ENCODE results near the gene ZFP36L1. TPM values are rescaled to one million over a fixed set of nuclear protein-coding genes. Genes with fewer than 3 reads are reported as not detected.
A peak's percentile ranks its signal among the peaks of the same experiment; 100 is the strongest.

ZFP36L1 gene
- total RNA-seq, 1 donor from 2014 or later = 385 TPM

- TF ChIP-seq CTCF (IDR thresholded peaks at IDR 0.05; ENCODE audit: unreplicated experiment) = no peak
- Mint-ChIP-seq H3K9me3 (ENCODE audit: unreplicated experiment) (peaks cover 3% of the 10 kb centered on the region), H3K4me3 (ENCODE audit: unreplicated experiment) (no peak overlapping the region), H3K4me1 (ENCODE audit: unreplicated experiment) (peaks cover 50% of the 10 kb centered on the region), H3K36me3 (ENCODE audit: low read depth, unreplicated experiment) (peaks cover 4% of the 10 kb centered on the region), H3K27me3 (ENCODE audit: unreplicated experiment) (no peaks in the 10 kb centered on the region), H3K27ac (ENCODE audit: unreplicated experiment) (no peak overlapping the region)
- DNase-seq (ENCODE audit: low spot score) = no peak
Measured at GRCh38 chr14:68779761-68780323, 13.0 kb downstream of the ZFP36L1 start.

- TF ChIP-seq CTCF (IDR thresholded peaks at IDR 0.05; ENCODE audit: unreplicated experiment) = no peak
- peaks cover 3% of the 10 kb centered on the region for H3K9me3 Mint-ChIP-seq (ENCODE audit: unreplicated experiment)
- H3K4me3 Mint-ChIP-seq (ENCODE audit: unreplicated experiment) = no peak overlapping the region
- H3K36me3 Mint-ChIP-seq (ENCODE audit: low read depth, unreplicated experiment) = peaks cover 4% of the 10 kb centered on the region
- no peak for DNase-seq (ENCODE audit: low spot score)
- no peak overlapping the region for H3K27ac Mint-ChIP-seq (ENCODE audit: unreplicated experiment)
- H3K4me1 Mint-ChIP-seq (ENCODE audit: unreplicated experiment) = peaks cover 60% of the 10 kb centered on the region
- H3K27me3 Mint-ChIP-seq (ENCODE audit: unreplicated experiment) = no peaks in the 10 kb centered on the region
Measured at GRCh38 chr14:68777644-68778043, 15.2 kb downstream of the ZFP36L1 start.

GRCh38 chr14:68775614-68776126 lies 17.2 kb downstream of the ZFP36L1 start:
- no peak for DNase-seq (ENCODE audit: low spot score)
- H3K9me3 Mint-ChIP-seq (ENCODE audit: unreplicated experiment) = peaks cover 3% of the 10 kb centered on the region
- H3K4me3 Mint-ChIP-seq (ENCODE audit: unreplicated experiment) = no peak overlapping the region
- H3K36me3 Mint-ChIP-seq (ENCODE audit: low read depth, unreplicated experiment) = peaks cover 4% of the 10 kb centered on the region
- H3K27ac Mint-ChIP-seq (ENCODE audit: unreplicated experiment) = peak overlapping the region; percentile 48
- peak; percentile 25 for TF ChIP-seq CTCF (IDR thresholded peaks at IDR 0.05; ENCODE audit: unreplicated experiment)
- peaks cover 4% of the 10 kb centered on the region for H3K27me3 Mint-ChIP-seq (ENCODE audit: unreplicated experiment)
- peaks cover 65% of the 10 kb centered on the region for H3K4me1 Mint-ChIP-seq (ENCODE audit: unreplicated experiment)

GRCh38 chr14:68774771-68775613 lies 17.9 kb downstream of the ZFP36L1 start:
- peaks cover 4% of the 10 kb centered on the region for H3K27me3 Mint-ChIP-seq (ENCODE audit: unreplicated experiment)
- H3K27ac Mint-ChIP-seq (ENCODE audit: unreplicated experiment) = peak overlapping the region; percentile 48
- TF ChIP-seq CTCF (IDR thresholded peaks at IDR 0.05; ENCODE audit: unreplicated experiment) = no peak
- H3K4me3 Mint-ChIP-seq (ENCODE audit: unreplicated experiment) = no peak overlapping the region
- H3K9me3 Mint-ChIP-seq (ENCODE audit: unreplicated experiment) = peaks cover 3% of the 10 kb centered on the region
- DNase-seq (ENCODE audit: low spot score) = no peak
- H3K4me1 Mint-ChIP-seq (ENCODE audit: unreplicated experiment) = peaks cover 65% of the 10 kb centered on the region
- H3K36me3 Mint-ChIP-seq (ENCODE audit: low read depth, unreplicated experiment) = peaks cover 4% of the 10 kb centered on the region

Measured in endothelial cell (in vitro differentiated cells).